RPMI8226 (cell line): ENCODE measurements around the gene TENM3.

ENCODE experiments used
- DNase-seq: peaks from one replicate; pipeline ENCODE4 v3.0.0-alpha.2; 2015

TENM3 gene

DNA sequence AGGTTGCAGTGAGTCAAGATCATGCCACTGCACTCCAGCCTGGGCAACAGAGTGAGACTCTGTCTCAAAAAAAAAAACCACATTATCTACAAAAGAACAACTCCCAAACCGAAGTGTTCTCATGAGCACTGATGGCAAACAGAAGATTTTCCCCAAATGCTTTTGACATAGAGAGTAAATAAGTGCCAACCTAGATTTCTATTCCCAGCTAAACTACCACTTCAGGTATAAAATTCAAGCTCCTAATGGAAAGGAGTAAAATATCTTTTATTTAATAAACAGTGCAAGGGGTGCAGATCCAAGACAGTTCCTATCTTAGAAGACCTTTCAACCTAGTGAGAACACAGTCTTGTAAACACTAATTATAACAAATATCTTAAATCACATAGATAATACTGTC lies 170.3 kb downstream of the TENM3 start:
- DNase-seq, result no peak

DNA sequence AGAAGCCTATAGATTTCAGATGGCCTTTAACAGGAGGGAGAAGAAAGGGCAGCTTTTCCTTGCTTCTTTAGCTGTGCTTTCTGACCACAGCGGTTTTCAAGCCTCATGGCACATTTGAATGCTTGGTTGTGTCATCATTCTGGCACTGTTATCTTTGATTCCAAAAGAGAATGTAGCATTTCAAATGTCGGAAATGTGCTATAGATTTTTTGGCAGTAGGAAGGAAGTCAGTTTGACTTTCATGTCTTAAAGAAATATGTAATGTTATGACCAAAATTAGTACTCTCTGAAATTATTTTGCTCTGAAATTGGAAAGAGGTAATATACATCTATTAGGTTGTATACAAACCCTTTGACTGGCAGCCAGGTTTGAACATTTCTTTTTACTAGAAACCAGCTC lies 171.9 kb downstream of the TENM3 start:
- no peak for DNase-seq

DNA sequence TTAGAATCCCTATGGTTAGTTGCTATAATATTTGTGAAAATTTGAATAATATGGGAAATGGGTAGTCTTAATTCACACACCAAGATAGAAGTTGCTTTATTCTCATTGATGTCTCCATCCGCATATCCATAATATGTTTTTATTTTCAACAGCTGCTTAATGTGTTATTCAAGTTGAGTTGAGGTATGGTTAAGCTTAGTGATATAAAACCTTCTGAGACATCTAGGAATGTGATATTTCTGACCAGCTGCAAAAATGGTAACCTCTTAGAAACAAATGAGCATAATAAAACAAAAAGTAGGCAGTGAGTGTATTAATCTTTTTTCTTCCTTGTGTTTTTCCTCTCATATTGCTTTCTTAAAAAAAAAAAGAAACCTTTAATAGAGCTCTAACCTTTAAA lies 172.9 kb downstream of the TENM3 start:
- no peak for DNase-seq

DNA sequence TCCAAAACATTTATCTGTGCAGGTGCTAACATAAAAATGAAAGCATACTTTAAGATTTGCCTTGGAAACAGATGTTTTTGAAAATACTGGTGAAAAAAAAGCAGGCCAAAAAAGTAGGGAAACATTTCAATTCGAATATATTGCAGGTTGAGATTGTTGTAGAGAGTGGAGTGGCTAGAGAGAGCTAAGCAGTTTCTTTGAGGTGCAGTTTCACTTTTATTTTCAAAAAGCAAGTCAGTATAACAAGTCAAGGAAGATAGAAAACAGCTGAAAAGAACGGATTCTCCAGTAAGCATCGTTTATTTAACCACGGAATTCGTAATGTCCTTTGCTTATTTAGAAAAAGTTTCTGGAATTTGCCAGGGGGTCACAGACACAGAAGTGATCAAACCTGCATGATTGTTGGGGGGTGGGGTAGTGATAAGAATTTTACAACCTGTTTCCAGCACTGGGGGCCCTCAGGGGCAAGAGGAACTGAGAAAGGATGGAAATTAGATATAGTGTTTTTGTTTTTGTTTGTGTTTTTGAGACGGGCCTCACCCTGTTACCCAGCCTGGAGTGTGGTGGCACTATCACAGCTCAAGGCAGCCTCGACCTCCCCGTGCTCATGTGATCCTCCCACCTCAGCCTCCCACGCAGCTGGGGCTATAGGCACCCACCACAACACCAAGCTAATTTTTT lies 175.0 kb downstream of the TENM3 start:
- DNase-seq, result no peak

DNA sequence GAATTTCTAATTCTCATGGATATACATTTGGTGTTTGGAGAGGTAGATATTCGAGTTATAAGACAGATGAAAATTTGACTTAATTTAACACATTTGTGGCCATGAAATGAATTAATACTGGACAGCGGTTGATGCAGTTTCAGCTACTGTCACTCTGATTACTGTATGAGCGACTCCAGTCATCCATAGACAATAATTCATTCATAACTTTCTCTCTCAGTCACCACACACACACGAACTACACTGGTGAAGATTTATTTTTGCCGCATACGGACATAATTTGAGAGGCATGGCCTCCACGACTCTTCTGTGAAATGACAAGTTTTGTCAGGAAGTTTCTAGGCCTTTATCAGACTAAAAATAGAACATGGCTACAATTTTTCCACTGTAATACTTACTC lies 177.0 kb downstream of the TENM3 start:
- DNase-seq, result no peak

DNA sequence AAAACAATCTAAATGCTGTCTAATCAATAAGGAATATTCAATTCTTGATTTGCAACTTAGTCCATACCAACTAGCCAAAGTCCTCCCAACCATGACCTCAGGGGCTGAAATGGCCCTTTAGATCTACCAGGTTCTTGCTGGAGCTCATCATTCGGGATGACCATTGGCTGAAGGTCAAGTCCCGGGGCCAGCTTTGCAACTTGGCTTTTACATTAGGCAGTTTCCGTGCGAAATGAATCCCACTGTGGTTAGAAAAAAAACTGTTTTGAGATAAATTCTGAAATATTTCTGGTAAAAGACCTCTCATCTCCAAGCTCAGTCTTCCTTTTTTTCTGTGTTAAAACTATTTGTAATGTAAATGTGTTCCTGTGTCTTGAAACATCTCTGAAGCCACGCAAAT lies 178.6 kb downstream of the TENM3 start:
- DNase-seq, result no peak

DNA sequence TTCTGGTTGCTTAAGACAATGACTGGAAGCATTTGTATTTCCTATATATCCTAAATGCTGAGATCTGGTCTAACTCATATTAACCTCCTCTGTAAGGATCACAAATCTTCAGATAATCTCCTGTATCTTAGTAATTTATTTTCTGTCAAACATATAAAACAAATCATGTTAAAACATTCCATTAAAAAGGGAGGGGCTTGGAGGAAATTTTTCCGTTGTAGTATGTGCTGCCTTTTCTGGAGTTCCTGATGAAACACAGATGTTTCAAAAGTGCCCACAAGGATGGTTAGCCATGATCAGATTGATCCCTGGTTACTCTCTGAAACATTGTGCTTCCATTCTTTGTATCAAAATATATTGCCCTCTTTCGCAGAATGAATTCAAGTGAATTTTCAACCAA lies 182.1 kb downstream of the TENM3 start:
- DNase-seq, result no peak

DNA sequence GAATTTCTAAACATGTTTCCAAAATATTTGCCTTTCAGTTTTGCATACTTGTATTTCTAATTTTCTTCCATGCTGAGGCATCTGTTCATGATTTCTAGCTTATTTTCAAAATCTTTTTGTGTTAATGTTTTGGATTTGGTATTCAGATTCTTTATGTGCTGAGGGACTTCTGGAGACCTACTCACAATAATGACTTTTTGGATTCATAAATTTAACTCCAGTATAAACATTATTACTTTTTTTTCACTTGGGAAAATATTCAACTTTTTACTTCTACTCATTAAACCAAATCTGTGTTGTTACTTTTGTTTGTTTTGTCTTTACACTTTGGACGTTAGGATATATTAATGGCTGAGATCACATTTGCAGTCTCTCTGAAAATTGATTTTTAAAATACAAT lies 183.7 kb downstream of the TENM3 start:
- DNase-seq, result no peak

DNA sequence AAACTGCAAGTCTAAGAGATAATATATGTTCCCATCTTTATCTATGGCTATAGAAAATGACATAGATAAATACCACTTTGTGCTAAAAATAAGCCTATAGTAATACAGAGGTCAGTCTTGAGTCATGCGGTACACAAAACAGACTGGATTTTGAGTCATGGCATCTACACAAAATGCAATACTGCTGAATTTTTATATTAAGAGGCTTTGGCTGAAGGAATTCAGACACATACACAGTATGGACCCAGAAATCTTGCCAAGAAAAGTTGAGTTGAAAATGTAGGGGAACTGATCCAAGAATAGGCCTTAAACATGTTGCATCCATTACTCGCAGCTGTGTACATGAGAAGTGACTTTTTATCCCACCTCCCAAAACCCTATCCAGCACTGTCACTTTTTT lies 184.4 kb downstream of the TENM3 start:
- DNase-seq, result no peak

DNA sequence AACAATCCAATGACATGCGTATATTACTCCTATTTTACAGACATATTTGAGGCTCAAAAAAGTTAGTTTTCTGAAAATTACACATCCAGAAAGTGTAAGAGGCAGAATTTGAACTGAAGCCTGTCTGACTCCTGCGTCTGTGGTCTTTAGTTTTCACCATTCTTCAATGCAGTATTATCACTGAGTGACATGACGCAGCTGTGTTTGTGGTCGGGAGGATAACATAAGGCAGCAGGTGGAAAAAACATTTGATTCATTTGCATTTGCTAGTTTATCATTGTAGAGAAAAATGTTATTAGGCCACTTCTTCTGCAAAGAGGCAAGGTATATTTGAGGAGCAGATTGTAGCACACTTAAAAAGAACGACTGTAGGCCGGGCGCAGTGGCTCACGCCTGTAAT lies 186.7 kb downstream of the TENM3 start:
- no peak for DNase-seq

DNA sequence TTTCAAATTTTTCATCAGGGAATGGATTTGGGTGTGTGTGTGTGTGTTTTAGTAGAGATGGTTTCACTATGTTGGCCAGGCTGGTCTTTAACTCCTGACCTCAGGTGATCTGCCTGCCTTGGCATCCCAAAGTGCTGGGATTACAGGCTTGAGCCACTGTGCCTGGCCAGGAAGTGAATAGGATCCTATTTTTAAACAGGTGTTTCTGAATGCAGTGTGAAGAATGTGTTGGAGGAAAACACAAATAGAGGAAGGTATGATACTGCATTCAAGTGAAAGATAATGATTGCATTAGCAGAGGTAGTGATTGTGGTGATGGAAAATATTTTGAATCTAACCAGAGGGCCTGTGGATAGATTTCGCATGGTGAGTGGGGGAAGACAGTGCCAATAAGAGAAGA lies 189.6 kb downstream of the TENM3 start:
- DNase-seq, result no peak

DNA sequence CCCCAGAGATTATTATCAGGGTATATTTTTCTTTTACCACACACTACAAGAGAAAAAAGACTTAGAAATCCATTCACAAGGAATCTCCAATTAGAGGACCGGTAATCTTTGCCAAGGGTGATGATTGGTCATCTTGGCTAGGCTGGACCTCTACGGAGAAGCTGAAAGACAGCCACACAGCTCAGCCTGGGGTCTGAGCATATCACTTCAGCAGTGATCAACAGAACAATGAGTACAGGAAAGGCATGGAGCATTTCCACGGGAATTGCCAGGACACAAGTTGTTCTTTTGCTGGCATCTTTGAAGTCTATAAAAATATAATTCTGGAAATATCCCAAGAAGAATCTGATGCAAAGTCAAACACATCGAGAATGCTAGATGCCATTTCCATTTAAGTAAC lies 191.5 kb downstream of the TENM3 start:
- no peak for DNase-seq

DNA sequence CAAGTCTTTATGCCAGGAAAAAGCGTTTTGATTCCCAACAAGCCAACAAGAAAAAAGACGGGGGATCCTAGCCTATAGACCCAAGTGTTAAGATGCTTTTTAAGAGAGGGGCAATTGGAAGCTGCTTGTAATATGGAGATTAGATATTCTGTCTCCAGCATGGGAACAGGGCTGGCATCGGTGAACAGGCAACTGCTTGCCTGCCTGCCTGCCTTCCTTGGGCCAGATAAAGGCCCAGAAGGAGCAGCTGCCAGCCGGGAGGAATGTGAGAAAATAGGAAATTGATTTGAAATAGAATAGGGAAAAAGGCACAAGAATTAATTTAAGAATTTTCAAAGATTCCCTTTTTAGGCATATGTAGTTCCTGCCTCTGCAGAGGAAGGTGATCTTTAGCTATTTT lies 192.2 kb downstream of the TENM3 start:
- no peak for DNase-seq

DNA sequence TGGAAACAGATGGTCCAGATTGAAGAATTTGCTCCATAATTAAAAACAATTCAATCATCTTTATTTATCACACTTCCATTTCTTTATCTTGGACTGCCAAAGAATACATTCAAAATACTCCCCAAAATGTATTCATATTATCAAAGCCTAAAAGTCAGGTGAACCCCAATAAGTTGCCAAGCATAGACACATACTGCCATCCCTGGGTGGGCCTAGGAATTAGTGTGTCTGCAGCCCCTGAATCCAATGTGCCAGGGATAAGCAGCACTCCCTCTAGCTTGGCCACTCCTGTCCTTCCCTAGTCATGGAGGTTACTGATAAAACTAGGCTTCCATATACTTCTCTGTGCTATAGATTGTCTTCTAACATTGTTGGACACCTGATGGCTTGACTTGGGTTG lies 199.9 kb downstream of the TENM3 start:
- DNase-seq, result no peak

DNA sequence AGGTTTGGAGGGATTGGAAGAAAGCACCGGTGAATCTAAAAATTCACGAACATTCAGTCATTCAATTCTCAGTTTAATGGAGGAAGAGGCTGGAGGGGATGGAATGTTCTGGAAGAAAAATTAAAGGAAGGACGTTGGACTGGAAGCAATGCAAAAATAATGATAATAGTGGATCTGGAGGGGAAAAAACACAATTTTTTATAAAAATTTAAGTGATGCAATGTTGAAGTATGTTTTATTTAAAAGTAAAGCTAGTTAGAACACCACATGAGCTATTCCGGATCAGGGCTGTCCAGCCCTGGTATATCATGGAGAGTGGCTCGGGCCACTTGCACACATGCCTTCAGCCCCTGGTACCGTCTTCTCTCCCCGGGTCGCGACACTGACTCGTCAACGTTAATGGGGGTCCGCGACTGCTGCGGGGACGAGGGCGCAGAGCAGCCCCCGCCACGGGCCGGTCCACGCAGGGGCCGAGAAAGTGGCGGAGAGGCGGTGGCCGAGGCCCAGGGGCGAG lies 204.6 kb downstream of the TENM3 start:
- DNase-seq, result no peak

DNA sequence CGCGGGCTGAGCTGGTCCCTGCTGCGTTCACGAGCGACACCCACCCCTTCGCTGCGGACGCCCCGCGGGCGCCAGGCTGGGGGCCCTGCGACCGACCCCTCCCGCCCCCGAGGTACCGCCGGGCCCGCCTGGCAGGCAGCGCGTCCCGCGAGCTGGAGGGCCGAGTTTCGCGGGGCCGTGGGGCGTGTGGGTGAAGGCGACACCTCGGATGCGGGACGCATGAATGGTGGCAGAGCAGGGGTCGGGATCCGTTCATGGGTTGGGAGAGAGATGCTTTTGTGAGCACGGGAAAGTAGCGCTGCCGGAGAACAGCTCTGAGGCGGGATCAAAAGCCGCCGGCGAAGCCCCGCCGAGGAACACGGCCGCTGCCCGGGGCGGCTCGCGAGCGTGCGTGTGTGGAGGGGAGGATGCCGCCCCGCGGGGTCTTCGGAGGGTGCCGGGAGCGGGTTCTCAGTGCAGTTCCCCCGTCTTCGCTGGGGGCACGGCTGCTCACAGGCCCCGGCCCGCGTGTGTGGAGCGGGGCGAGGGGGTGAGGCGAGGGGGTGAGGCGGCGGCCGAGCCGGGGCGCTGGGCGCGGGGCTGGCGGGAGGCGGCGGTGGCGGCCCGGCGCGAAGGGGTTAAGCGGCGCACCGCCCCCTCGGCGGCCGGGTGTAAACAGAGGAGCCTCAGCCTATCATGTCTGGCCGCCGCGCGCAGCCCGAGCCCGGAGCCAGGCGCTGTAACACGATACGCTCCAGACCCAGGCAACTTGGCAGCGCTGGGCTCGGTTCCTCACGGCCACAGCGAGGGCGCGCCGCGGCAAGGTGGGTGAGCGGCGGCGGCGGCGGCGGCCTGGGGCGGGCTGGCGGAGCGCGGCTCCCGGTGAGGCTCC lies 205.3 kb downstream of the TENM3 start:
- DNase-seq, result peak; percentile 53

DNA sequence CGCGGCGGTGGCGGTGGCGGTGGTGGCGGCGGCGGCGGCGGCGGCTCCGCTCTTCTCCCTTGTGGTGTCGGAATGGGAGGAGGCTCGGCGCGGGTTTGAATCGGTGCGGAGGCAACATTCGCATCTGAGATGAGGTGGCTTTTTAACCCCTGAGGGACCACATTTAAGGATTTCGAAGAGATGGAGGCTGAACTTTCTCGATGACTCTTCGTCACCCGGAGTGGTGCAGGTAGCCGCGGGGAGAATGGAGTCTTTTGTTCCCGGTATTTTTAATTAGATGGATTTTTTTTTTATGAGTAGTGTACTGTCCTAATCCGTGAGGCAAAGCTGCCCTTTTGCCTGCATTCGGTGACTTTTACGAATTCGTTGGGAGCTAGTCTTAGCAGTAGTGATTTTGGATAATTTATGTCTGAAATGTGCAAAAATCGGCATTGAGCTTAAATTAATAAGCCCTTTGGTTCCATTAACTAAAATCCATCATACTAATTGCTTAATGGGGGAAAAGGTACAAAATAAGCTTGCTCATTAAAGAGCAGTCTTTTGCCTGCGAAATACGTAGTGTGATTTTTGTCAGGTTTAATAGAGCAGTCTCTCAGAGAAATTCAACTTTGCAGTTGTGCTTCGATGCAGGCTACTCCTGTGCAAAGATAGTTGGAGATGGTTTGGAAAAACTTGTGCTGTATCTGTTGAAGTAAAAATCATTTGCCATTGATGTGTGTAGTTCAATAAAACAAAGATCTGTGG lies 206.2 kb downstream of the TENM3 start:
- DNase-seq, result no peak

DNA sequence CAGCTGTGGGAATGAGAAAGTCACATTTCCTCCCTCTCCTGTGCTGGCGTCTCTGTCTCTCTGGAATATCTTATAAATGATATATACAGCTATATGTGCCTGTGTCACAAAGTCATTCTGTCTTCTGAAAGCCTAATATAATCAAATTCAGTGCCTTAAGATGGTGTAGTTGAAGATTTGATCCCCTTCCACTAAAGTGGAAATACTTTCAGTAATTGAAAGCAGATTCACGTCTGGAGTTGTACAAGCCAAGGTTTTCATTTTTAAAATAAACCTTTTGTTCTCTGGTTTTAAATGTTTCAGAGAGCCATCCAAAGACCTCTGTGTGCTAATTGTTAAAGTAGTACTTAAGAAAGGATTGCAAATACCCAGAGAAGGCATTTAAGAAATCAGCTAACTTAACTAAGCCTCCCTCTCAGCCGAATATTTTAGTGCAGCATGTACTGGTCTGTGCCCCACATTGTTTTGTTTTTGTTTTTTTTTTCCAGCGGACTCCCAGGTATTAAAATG lies 206.8 kb downstream of the TENM3 start:
- DNase-seq, result no peak

DNA sequence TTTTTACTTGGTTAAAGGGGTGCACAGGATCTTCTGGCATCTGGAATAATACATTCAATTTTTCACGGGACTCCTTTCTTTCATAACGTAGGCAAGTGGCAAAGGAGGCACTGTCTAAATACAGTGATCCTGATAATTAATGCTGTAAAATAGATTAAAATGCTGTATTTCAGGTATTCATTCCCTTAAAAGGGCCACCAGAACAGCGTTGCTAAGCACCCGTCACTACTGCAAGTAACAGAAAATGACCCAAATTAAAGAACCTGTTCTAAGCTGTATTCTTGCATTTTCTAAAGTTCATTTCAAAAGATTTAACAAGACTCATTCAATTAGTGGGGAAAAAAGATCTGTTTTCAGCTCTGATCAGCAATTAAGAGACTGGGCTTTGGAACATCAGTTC lies 208.2 kb downstream of the TENM3 start:
- DNase-seq, result no peak

DNA sequence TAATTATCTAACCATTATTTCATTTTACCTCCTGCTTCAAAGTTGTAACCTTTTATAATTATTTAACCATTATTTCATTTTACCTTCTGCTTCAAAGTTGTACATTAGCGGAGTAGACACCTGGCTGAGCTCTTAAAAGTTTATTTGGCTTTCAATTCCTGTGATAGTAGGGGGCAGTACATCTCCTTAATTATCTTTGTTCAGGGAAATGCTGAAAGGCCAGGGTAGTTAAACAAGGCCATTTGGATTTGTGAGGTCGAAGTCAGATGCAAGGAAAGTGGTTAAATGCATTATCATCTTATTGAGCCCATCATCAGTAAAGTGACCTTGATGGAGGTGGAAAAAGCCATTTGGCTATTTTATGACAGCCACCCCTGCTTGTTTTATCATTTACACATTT lies 210.6 kb downstream of the TENM3 start:
- DNase-seq, result no peak

DNA sequence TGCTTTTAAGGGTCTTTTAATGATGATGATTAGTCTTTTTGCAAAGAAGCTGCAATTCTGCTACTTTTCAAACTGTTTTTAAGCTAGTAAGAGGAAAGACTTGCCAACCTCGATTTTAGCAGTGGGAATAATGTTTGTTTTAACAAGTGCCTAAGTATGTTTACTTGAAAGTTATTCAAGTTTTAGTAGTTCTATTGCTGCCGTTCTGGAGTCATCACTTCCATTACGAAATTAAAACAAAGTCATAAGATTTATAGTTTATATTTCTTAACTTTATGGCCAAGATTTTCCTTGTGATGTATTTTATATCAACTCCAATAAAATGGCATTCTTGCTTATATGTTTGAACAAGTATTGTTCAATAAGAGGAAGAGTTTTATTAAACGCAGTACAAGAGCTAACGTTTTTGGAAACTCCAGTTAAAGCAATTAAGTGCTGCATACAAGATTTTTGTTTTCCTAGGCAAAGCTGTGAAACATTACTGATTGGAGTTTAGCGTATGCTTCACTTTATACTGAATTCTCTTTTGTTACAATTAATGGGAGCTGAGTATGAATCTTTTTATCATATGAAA lies 211.3 kb downstream of the TENM3 start:
- no peak for DNase-seq

DNA sequence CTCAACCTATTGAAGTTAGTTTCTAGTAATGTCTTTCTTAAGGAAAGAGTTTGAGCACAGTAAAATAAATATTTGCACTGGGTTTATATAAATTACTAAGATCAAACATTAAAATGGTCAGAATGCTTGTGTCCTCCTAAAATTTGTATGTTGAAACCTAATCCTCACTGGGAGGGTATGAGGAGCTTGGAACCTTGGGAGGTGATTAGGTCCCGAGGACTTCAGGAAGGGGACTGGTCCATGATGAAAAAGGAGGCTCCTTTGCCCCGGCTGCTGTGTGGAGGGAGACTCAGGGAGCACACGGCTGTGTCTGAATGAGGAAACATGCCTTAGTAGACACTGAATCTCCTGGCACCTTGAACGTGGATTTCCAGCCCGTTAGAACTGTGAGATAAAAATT lies 221.9 kb downstream of the TENM3 start:
- no peak for DNase-seq

DNA sequence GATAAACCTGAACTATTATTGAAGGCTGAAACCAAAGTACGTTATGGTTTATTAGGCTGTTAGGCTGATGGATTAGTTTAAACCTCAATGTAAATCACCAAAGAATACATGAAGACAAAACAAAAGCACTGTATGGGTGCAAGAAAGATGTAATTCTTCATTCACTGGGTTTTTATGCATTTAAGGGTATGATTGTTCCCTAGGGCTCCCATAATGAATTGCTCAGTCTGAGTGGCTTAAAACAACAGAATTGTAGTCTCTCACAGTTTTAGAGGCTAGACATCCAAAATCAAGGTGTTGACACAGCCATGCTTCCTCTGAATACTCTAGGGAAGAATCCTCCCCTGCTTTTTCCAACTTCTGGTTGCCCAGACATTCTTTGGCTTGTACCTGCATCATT lies 222.8 kb downstream of the TENM3 start:
- DNase-seq, result no peak
